GM12875 (cell line): Measurements from ENCODE around the gene TIGD1.

Experiments
- H3K4me3 ChIP-seq: one replicate; pipeline ENCODE4 v1.5.1; 2011; ENCODE audit warnings: low read depth, low read length, control low read depth
- CTCF ChIP-seq: IDR thresholded peaks from 2 replicates; pipeline ENCODE4 v1.5.1; 2011; ENCODE audit warnings: low read depth, mild to moderate bottlenecking, control low read depth, inconsistent platforms, low read length, moderate library complexity, borderline replicate concordance; ENCODE audit not compliant: insufficient read depth

The TIGD1 gene

DNA sequence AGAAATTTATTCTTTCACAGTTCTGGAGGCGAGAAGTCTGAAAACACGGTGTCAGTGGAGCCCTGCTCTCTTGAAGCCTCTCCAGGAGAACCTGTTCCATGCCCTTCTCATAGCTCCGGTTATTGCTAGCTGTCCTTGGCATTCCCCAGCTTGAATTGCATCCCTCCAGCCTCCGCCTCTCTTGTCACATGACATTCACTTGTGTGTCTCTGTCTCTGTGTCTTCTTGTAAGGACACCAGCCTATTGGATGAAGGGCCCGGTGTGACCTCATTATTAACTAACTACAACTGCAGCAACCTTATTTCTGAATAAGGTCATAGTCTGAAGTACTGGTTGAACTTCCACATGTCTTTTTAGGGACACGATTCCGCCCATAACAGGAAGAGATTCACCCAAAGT, 34.7 kb downstream of the TIGD1 start:
- TF ChIP-seq CTCF: no peak
- no peak overlapping the region for H3K4me3 ChIP-seq

DNA sequence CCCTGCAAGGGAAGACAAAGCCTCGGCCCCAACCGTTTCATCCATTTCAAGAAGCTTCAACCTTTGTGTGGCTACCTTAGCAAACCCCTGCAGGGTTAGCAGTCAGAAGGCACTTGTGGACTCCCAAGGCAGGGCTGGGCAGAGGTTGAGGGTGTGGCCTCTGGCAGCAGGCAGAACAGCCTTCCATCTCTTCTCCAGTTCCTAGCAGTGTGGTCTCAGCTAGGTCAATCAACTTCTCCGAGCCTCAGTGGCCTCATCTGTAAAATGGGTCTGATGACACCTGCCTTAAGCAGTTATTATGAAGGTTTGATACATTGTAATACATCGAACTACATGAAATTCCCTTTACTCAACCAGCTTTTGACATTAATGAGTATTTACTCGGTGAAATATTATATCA, 37.0 kb downstream of the TIGD1 start:
- H3K4me3 ChIP-seq: no peak overlapping the region
- TF ChIP-seq CTCF: no peak

GRCh38 chr2:232512602-232513001, 37.8 kb downstream of the TIGD1 start:
- TF ChIP-seq CTCF: no peak
- no peak overlapping the region for H3K4me3 ChIP-seq

GRCh38 chr2:232511336-232511890, 38.9 kb downstream of the TIGD1 start:
- no peak overlapping the region for H3K4me3 ChIP-seq
- TF ChIP-seq CTCF: no peak

GRCh38 chr2:232508251-232508650, 42.1 kb downstream of the TIGD1 start:
- no peak overlapping the region for H3K4me3 ChIP-seq
- TF ChIP-seq CTCF: 0 out of 2 replicates have a peak, but pooled peaks have one; percentile 3

GRCh38 chr2:232506709-232507108, 43.6 kb downstream of the TIGD1 start:
- no peak for TF ChIP-seq CTCF

GRCh38 chr2:232505856-232506255, 44.5 kb downstream of the TIGD1 start:
- TF ChIP-seq CTCF: no peak
- H3K4me3 ChIP-seq: no peak overlapping the region

More at GRCh38 chr2:232506709-232507108, 43.6 kb downstream of the TIGD1 start:
- no peak overlapping the region for H3K4me3 ChIP-seq
